Activated B cell treated with CpG ODN at 0.5 μM for 24 hours (primary cell): ENCODE measurements around the gene SPEF1. TPM values are rescaled to one million over a fixed set of nuclear protein-coding genes. Genes with fewer than 3 reads are reported as not detected.

Experiments used
- ATAC-seq: fragments of 200-7000 bp; cut with Tn5 transposase; one replicate; pipeline ENCODE4 v1.10.0; 2021; ENCODE audit warnings: low read depth, mild to moderate bottlenecking, moderate library complexity
- CTCF ChIA-PET: fragments of 350-600 bp; sonication (Branson Sonifier 250); formaldehyde crosslinking; loops from one replicate; lab custom pipeline; 2021; ENCODE audit warnings: antibody characterized with exemption; lab: Charles Lee
- POLR2A ChIA-PET: fragments of 350-600 bp; sonication (Branson Sonifier 250); formaldehyde crosslinking; loops from one replicate; lab custom pipeline; 2021; ENCODE audit warnings: antibody characterized with exemption; lab: Charles Lee
- DNase-seq: peaks from one replicate; pipeline ENCODE4 v3.0.0; 2022
- H3K27ac Mint-ChIP-seq: one replicate; pipeline ENCODE4 v1.8.0; 2020; ENCODE audit warnings: mixed read lengths
- H3K27me3 Mint-ChIP-seq: one replicate; pipeline ENCODE4 v1.8.0; 2021; ENCODE audit warnings: mixed read lengths
- H3K36me3 Mint-ChIP-seq: one replicate; pipeline ENCODE4 v1.8.0; 2021; ENCODE audit warnings: low read depth, mixed read lengths
- H3K4me1 Mint-ChIP-seq: one replicate; pipeline ENCODE4 v1.8.0; 2021; ENCODE audit warnings: mixed read lengths
- H3K4me3 Mint-ChIP-seq: one replicate; pipeline ENCODE4 v1.8.0; 2020; ENCODE audit warnings: mild to moderate bottlenecking, mixed read lengths
- H3K9me3 Mint-ChIP-seq: one replicate; pipeline ENCODE4 v1.8.0; 2020; ENCODE audit warnings: mixed read lengths
- intact Hi-C: fragments of 100-400 bp; cut with micrococcal nuclease; formaldehyde crosslinking; loops from one replicate; pipeline ENCODE4 v1.15.1; 2024
- total RNA-seq: library from RNA; stranded (reverse); gene quantifications from 2 replicates; pipeline ENCODE4 v1.2.3, GENCODE V29; 2022
- TF ChIP-seq, protein P1 (sequence below): fragments of 200-600 bp; IDR thresholded peaks from one replicate; pipeline ENCODE4 v1.8.0; 2022; ENCODE audit warnings: antibody characterized with exemption, mild to moderate bottlenecking

The SPEF1 gene
- total RNA-seq, 1 donor from 2014 or later: not detected

DNA sequence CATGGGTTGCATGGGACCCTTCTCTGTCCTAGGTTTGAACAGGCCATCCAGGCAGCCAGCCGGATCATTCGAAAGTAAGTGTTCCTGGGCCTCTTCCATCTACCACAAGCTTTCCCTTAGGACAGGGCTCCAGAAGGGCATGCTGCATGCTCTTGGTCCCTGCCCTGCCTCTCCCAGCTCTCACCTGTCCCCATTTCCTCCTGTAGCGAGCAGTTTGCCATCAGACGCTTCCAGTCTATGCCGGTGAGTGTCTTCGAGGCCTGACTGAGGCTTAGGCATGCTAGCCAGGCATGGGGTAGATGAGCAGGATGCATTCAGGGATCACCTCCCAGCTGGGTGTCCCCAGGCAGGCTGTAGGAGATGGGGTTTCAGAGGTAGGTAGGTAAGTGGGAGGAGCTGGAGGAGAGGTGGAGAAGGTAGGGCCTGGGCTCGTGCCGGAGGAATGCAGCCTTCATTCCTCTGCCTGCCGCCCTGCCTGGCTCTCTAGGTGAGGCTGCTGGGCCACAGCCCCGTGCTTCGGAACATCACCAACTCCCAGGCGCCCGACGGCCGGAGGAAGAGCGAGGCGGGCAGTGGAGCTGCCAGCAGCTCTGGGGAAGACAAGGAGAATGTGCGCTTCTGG lies 19.1 kb upstream of the SPEF1 start:
- DNase-seq (no peak), ATAC-seq (no peak)
- H3K9me3 Mint-ChIP-seq: no peaks in the 10 kb centered on the region
- peaks cover 45% of the 10 kb centered on the region for H3K36me3 Mint-ChIP-seq
- peaks cover 73% of the 10 kb centered on the region for H3K4me1 Mint-ChIP-seq
- intact Hi-C loops: loop anchor here (1.0 kb wide), 1 partner anchor 11 kb away; no protein-coding TSS in a partner anchor
- no peaks in the 10 kb centered on the region for H3K27me3 Mint-ChIP-seq
- TF ChIP-seq, protein P1, sequence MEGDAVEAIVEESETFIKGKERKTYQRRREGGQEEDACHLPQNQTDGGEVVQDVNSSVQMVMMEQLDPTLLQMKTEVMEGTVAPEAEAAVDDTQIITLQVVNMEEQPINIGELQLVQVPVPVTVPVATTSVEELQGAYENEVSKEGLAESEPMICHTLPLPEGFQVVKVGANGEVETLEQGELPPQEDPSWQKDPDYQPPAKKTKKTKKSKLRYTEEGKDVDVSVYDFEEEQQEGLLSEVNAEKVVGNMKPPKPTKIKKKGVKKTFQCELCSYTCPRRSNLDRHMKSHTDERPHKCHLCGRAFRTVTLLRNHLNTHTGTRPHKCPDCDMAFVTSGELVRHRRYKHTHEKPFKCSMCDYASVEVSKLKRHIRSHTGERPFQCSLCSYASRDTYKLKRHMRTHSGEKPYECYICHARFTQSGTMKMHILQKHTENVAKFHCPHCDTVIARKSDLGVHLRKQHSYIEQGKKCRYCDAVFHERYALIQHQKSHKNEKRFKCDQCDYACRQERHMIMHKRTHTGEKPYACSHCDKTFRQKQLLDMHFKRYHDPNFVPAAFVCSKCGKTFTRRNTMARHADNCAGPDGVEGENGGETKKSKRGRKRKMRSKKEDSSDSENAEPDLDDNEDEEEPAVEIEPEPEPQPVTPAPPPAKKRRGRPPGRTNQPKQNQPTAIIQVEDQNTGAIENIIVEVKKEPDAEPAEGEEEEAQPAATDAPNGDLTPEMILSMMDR: no peak
- peak overlapping the region; percentile 93 for H3K27ac Mint-ChIP-seq
- CTCF ChIA-PET: interaction anchor here (2.7 kb wide), 1 partner anchor 19 kb away, joined by 12 read pairs; the partner anchor contains the start of gene AP5S1
- H3K4me3 Mint-ChIP-seq: peak overlapping the region; percentile 28
- POLR2A ChIA-PET: interaction anchor here (1.2 to 2.9 kb wide), 4 partner anchors 13 to 20 kb away, joined by 4 to 17 read pairs (median 10); partner anchors contain the start of genes AP5S1 and CENPB

DNA sequence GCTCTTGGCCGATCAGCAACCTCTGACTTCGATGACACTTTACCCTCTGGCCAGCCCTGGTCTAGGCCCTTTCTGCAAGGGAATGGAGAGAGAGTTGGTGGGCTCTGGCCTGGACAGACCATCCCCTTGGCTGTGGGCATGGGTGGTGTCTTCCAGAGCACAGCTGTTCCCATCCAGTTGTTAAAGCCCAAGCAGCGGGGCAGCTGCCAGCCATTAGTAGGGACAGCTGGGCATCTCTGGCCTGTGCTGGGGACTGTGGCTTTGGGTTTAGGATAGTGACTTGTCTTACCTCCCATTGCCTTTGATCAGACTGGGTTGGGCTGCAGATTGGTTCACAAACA lies 17.6 kb upstream of the SPEF1 start:
- CTCF ChIA-PET: interaction anchor here (2.7 kb wide), 1 partner anchor 21 kb away, joined by 12 read pairs; the partner anchor contains the start of gene AP5S1
- POLR2A ChIA-PET: interaction anchor here (0.9 to 2.9 kb wide), 6 partner anchors 12 to 46 kb away, joined by 3 to 17 read pairs (median 6); partner anchors contain the start of genes AP5S1 and CENPB
- TF ChIP-seq, protein P1: no peak
- H3K9me3 Mint-ChIP-seq: no peaks in the 10 kb centered on the region
- peak overlapping the region; percentile 52 for H3K4me3 Mint-ChIP-seq
- ATAC-seq (no peak), DNase-seq (no peak)
- intact Hi-C loops: loop anchor here (5.0 kb wide), 1 partner anchor 88 kb away; the partner anchor contains the start of gene PANK2
- peaks cover 74% of the 10 kb centered on the region for H3K4me1 Mint-ChIP-seq
- H3K27me3 Mint-ChIP-seq: no peaks in the 10 kb centered on the region
- H3K36me3 Mint-ChIP-seq: peaks cover 33% of the 10 kb centered on the region
- peak overlapping the region; percentile 93 for H3K27ac Mint-ChIP-seq

DNA sequence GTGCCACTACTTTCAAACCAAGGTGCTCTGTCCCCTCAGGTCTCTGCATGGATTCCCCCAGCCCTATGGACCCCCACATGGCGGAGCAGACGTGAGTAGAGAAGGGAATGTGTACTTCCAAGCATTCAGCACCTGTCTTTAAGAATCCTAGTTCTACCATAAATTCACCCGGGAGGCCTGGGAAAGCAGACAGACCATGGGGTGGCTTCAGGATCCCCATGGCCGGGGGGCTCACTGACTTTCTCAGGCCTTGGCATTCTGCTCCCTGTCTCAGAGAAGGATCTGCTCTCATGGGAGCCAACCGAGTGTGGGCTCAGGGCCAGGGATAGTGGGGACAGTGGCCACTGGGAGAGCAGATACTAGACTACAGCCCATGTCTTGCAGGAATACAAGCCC lies 17.1 kb upstream of the SPEF1 start:
- peaks cover 28% of the 10 kb centered on the region for H3K36me3 Mint-ChIP-seq
- peaks cover 69% of the 10 kb centered on the region for H3K4me1 Mint-ChIP-seq
- TF ChIP-seq, protein P1: no peak
- no peaks in the 10 kb centered on the region for H3K27me3 Mint-ChIP-seq
- POLR2A ChIA-PET: interaction anchor here (0.6 to 2.9 kb wide), 5 partner anchors 11 to 47 kb away, joined by 4 to 17 read pairs (median 11); partner anchors contain the start of genes AP5S1 and CENPB
- peak overlapping the region; percentile 78 for H3K4me3 Mint-ChIP-seq
- peak overlapping the region; percentile 93 for H3K27ac Mint-ChIP-seq
- no peaks in the 10 kb centered on the region for H3K9me3 Mint-ChIP-seq
- ATAC-seq (no peak), DNase-seq (no peak)
- CTCF ChIA-PET: interaction anchor here (0.7 kb wide), 1 partner anchor 22 kb away, joined by 4 read pairs; the partner anchor contains the start of gene AP5S1
- intact Hi-C loops: loop anchor here (5.0 kb wide), 1 partner anchor 89 kb away; the partner anchor contains the start of gene PANK2

DNA sequence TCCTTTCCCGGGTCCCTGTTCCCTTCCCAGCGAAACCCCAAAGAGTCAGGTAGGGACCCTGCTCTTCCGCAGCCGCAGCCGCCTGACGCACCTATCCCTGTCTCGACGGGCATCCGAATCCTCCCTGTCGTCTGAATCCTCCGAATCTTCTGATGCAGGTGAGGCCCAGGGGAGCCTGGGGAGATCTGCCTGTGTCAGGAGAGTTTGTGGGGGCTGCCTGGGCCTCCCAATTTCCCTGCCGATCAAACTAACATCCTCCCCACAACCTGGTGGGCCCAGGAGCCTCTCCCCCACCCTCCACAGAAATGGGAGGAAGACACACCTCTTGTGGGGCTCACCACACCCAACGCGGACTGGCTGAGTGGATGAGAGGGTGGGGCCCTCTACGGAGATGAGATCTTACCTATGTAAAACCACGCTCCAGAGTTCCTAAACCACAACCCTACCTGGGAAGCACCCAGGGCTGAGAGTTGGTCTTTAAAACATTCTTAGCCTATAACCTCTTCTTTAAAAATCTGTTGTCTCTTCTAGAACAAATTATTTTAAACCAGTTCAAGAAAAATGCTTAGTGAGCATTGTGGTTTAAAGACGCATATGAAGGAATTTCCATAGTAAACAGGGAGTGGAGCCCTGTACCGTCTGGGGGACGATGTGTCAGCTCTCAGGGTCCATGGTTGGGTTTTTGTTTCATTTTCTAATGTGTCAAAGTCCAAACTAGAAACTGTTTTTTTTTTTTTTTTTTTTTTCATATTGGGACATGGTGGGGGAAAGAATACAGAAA lies 16.5 kb upstream of the SPEF1 start:
- Mint-ChIP-seq H3K27ac (peak overlapping the region; percentile 93), H3K36me3 (peaks cover 22% of the 10 kb centered on the region), H3K27me3 (no peaks in the 10 kb centered on the region), H3K4me1 (peaks cover 63% of the 10 kb centered on the region), H3K9me3 (no peaks in the 10 kb centered on the region), H3K4me3 (peak overlapping the region; percentile 78)
- intact Hi-C loops: loop anchor here (2.0 to 5.0 kb wide), 2 partner anchors 49 to 90 kb away; partner anchors contain the start of genes MAVS and PANK2
- CTCF ChIA-PET: interaction anchor here (0.7 kb wide), 1 partner anchor 23 kb away, joined by 4 read pairs; the partner anchor contains the start of gene AP5S1
- TF ChIP-seq, protein P1: no peak
- ATAC-seq (no peak), DNase-seq (no peak)
- POLR2A ChIA-PET: interaction anchor here (0.6 to 2.9 kb wide), 5 partner anchors 10 to 47 kb away, joined by 4 to 17 read pairs (median 11); partner anchors contain the start of genes AP5S1 and CENPB
